HepG2 (cell line): Measurements from ENCODE around the gene BLOC1S4. TPM values are rescaled to one million over a fixed set of nuclear protein-coding genes. Genes with fewer than 3 reads are reported as not detected.
A peak's percentile ranks its signal among the peaks of the same experiment; 100 is the strongest.

Source experiments
- ARNT ChIP-seq: fragments of 450-650 bp; IDR thresholded peaks from 2 replicates; pipeline ENCODE4 v1.6.1; 2017
- ASH2L ChIP-seq: fragments of 300-600, 200-600 bp; sonication (generic); IDR thresholded peaks from 2 replicates; pipeline ENCODE4 v1.7.0; 2017; ENCODE audit warnings: low read depth, mild to moderate bottlenecking, moderate library complexity, mixed read lengths, low read length; ENCODE audit not compliant: insufficient read length
- CCAR2 ChIP-seq: fragments of 200-400 bp; formaldehyde crosslinking; optimal IDR thresholded peaks from 2 replicates; pipeline ENCODE3; 2018; ENCODE audit warnings: low read depth, mild to moderate bottlenecking, low read length, moderate library complexity
- FOXA1 ChIP-seq, 2 experiments: fragments of 450-650 bp in 1 of 2; sonication (generic) in 1 of 2; formaldehyde crosslinking in 1 of 2; IDR thresholded peaks; 2 replicates each; pipeline versions ENCODE4 v1.4.0 to v1.6.1; 2016 to 2020; ENCODE audit warnings: missing genetic modification reagents in 1 of 2
- FOXA3 ChIP-seq: IDR thresholded peaks from 2 replicates; pipeline ENCODE4 v1.6.1; 2016; ENCODE audit warnings: missing genetic modification reagents, missing compliant biosample characterization
- MYC ChIP-seq: sonication (generic); formaldehyde crosslinking; IDR thresholded peaks from 2 replicates; pipeline ENCODE4 v1.9.0; 2021; ENCODE audit warnings: missing genetic modification reagents, borderline replicate concordance
- POLR2A ChIP-seq, 2 experiments: IDR thresholded peaks; 2 replicates each; pipeline ENCODE4 v1.6.1; 2011; ENCODE audit warnings: low read depth in 2 of 2, low read length in 2 of 2, mild to moderate bottlenecking in 1 of 2, moderate library complexity in 1 of 2; ENCODE audit not compliant: insufficient read depth in 1 of 2
- TBP ChIP-seq: sonication (generic); formaldehyde crosslinking; IDR thresholded peaks from 2 replicates; pipeline ENCODE4 v1.5.0; 2020; ENCODE audit warnings: missing genetic modification reagents
- XBP1 ChIP-seq: sonication (generic); formaldehyde crosslinking; IDR thresholded peaks from 2 replicates; pipeline ENCODE4 v1.5.0; 2020; ENCODE audit warnings: missing genetic modification reagents
- ZBTB38 ChIP-seq: sonication (generic); formaldehyde crosslinking; IDR thresholded peaks from 2 replicates; pipeline ENCODE4 v1.5.1; 2020; ENCODE audit warnings: mild to moderate bottlenecking, missing genetic modification reagents
- ZFX ChIP-seq: sonication (generic); formaldehyde crosslinking; IDR thresholded peaks from 2 replicates; pipeline ENCODE4 v1.4.0; 2020; ENCODE audit warnings: mild to moderate bottlenecking, low read depth, missing genetic modification reagents, moderate library complexity
- polyA plus RNA-seq, 8 experiments: library from polyadenylated mRNA; depleted of rRNA in 3 of 8; stranded (reverse) in 7 of 8; unstranded in 1 of 8; fragments of >200 nt; fragmentation: Illumina TruSeq in 4 of 8; extraction: Trizol in 4 of 8; gene quantifications; 2 replicates each; pipeline versions ENCODE4 v1.2.1 to v1.2.3, GENCODE V29; 2011 to 2016; ENCODE audit warnings: low read depth in 4 of 8, missing spikeins in 1 of 8, mixed read lengths in 1 of 8; ENCODE audit not compliant: insufficient read depth in 1 of 8
- total RNA-seq, 5 experiments: library from RNA; depleted of rRNA; stranded (reverse); fragments of >200 nt; fragmentation: Illumina TruSeq; extraction: Trizol; gene quantifications; 2 replicates each; pipeline ENCODE4 v1.2.3, GENCODE V29; 2016; ENCODE audit warnings: low read depth in 1 of 5
- TF ChIP-seq, protein P1 (sequence below): IDR thresholded peaks from 2 replicates; pipeline ENCODE4 v1.6.1; 2016; ENCODE audit warnings: low read depth, borderline replicate concordance
- TF ChIP-seq, protein P2 (sequence below): sonication (generic); formaldehyde crosslinking; IDR thresholded peaks from 2 replicates; pipeline ENCODE4 v1.4.0; 2020; ENCODE audit warnings: mild to moderate bottlenecking, missing genetic modification reagents
- TF ChIP-seq, protein P3 (sequence below): sonication (generic); formaldehyde crosslinking; IDR thresholded peaks from 2 replicates; pipeline ENCODE4 v1.4.0; 2020; ENCODE audit warnings: missing genetic modification reagents, borderline replicate concordance
- TF ChIP-seq, protein P4 (sequence below): sonication (generic); formaldehyde crosslinking; IDR thresholded peaks from 2 replicates; pipeline ENCODE4 v1.8.1; 2023; ENCODE audit warnings: mild to moderate bottlenecking, moderate library complexity, missing genetic modification reagents
- TF ChIP-seq, protein P5 (sequence below): sonication (generic); formaldehyde crosslinking; IDR thresholded peaks from 2 replicates; pipeline ENCODE4 v1.4.0; 2020; ENCODE audit warnings: mild to moderate bottlenecking, missing genetic modification reagents
- TF ChIP-seq, protein P6 (sequence below): sonication (generic); formaldehyde crosslinking; IDR thresholded peaks from 2 replicates; pipeline ENCODE4 v1.4.0; 2020; ENCODE audit warnings: missing genetic modification reagents

BLOC1S4 gene
- total and polyA plus RNA-seq, 2 of the 13 experiments (the other 11 are each of a cell fraction or from before 2014, with no cell fraction given): 15.5 to 20.9 TPM

DNA sequence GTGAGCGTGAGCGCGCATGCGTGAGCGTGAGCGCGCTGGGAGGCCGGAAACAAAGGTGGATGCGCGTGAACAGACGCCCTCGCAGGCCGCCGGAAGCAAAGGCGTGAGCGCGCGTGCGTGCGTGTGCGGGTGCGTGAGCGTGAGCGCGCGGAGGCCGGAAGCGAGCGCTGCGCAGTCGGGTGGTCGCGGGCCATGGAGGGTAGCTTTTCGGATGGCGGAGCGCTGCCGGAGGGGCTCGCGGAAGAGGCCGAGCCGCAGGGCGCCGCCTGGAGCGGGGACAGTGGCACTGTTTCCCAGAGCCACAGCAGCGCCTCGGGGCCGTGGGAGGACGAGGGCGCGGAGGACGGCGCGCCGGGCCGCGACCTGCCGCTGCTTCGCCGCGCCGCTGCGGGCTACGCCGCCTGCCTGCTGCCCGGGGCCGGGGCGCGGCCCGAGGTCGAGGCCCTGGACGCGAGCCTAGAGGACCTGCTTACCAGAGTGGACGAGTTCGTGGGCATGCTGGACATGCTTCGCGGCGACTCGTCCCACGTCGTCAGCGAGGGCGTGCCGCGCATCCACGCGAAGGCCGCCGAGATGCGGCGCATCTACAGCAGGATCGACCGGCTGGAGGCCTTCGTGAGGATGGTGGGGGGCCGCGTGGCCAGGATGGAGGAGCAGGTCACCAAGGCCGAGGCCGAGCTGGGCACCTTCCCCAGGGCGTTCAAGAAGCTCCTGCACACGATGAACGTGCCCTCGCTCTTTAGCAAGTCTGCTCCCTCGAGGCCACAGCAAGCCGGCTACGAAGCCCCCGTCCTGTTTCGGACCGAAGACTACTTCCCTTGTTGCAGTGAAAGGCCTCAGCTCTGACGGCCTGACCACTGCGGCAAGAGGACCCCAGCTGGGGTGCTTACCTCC, at the start of gene BLOC1S4 (continued):
- TF ChIP-seq, protein P1, sequence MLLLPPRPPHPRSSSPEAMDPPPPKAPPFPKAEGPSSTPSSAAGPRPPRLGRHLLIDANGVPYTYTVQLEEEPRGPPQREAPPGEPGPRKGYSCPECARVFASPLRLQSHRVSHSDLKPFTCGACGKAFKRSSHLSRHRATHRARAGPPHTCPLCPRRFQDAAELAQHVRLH (CRISPR knock-in tag): 0 out of 2 replicates have a peak, but pooled peaks have one; percentile 49
- TF ChIP-seq TBP (CRISPR knock-in tag) (no peak), POLR2A (IDR thresholded peaks at IDR 0.05; ENCODE audit: insufficient read depth in 1 of 2, low read depth in 2 of 2, low read length in 2 of 2) (peak in 1 of 2 experiments; percentile 76; a peak in 2 of 4 replicates), ZFX (CRISPR knock-in tag) (peak; percentile 87), CCAR2 (no peak), ARNT (no peak), ASH2L (peak; percentile 89), FOXA3 (CRISPR knock-in tag) (0 out of 2 replicates have a peak, but pooled peaks have one; percentile 22), ZBTB38 (CRISPR knock-in tag) (peak; percentile 63; the same call in 1 of the 2 replicates), MYC (CRISPR knock-in tag) (peak; percentile 91), FOXA1 (IDR thresholded peaks at IDR 0.05) (no peak), FOXA1 (CRISPR knock-in tag; IDR thresholded peaks at IDR 0.05) (peak; percentile 17), XBP1 (no peak)
- TF ChIP-seq, protein P2, sequence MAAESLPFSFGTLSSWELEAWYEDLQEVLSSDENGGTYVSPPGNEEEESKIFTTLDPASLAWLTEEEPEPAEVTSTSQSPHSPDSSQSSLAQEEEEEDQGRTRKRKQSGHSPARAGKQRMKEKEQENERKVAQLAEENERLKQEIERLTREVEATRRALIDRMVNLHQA (CRISPR knock-in tag): no peak
- TF ChIP-seq, protein P3, sequence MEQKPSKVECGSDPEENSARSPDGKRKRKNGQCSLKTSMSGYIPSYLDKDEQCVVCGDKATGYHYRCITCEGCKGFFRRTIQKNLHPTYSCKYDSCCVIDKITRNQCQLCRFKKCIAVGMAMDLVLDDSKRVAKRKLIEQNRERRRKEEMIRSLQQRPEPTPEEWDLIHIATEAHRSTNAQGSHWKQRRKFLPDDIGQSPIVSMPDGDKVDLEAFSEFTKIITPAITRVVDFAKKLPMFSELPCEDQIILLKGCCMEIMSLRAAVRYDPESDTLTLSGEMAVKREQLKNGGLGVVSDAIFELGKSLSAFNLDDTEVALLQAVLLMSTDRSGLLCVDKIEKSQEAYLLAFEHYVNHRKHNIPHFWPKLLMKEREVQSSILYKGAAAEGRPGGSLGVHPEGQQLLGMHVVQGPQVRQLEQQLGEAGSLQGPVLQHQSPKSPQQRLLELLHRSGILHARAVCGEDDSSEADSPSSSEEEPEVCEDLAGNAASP (CRISPR knock-in tag): no peak; the same call in none of the 2 replicates
- TF ChIP-seq, protein P4, sequence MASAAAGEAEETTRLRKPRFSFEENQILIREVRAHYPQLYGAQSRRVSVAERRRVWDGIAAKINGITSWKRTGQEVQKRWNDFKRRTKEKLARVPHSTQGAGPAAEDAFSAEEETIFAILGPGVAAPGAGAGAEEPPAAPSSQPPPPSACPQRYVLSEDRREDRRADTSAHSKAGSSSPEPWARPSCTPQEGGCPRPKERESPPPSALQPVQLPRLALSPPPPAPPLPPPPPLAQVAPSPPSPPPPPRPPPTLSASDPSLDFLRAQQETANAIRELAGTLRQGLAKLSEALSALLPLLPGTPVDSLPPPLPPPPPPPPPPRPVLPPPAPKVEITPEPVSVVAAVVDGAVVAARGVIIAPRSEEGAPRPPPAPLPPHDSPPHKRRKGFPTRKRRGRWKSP (CRISPR knock-in tag): peak; percentile 43; the same call in 1 of the 2 replicates
- TF ChIP-seq, protein P5, sequence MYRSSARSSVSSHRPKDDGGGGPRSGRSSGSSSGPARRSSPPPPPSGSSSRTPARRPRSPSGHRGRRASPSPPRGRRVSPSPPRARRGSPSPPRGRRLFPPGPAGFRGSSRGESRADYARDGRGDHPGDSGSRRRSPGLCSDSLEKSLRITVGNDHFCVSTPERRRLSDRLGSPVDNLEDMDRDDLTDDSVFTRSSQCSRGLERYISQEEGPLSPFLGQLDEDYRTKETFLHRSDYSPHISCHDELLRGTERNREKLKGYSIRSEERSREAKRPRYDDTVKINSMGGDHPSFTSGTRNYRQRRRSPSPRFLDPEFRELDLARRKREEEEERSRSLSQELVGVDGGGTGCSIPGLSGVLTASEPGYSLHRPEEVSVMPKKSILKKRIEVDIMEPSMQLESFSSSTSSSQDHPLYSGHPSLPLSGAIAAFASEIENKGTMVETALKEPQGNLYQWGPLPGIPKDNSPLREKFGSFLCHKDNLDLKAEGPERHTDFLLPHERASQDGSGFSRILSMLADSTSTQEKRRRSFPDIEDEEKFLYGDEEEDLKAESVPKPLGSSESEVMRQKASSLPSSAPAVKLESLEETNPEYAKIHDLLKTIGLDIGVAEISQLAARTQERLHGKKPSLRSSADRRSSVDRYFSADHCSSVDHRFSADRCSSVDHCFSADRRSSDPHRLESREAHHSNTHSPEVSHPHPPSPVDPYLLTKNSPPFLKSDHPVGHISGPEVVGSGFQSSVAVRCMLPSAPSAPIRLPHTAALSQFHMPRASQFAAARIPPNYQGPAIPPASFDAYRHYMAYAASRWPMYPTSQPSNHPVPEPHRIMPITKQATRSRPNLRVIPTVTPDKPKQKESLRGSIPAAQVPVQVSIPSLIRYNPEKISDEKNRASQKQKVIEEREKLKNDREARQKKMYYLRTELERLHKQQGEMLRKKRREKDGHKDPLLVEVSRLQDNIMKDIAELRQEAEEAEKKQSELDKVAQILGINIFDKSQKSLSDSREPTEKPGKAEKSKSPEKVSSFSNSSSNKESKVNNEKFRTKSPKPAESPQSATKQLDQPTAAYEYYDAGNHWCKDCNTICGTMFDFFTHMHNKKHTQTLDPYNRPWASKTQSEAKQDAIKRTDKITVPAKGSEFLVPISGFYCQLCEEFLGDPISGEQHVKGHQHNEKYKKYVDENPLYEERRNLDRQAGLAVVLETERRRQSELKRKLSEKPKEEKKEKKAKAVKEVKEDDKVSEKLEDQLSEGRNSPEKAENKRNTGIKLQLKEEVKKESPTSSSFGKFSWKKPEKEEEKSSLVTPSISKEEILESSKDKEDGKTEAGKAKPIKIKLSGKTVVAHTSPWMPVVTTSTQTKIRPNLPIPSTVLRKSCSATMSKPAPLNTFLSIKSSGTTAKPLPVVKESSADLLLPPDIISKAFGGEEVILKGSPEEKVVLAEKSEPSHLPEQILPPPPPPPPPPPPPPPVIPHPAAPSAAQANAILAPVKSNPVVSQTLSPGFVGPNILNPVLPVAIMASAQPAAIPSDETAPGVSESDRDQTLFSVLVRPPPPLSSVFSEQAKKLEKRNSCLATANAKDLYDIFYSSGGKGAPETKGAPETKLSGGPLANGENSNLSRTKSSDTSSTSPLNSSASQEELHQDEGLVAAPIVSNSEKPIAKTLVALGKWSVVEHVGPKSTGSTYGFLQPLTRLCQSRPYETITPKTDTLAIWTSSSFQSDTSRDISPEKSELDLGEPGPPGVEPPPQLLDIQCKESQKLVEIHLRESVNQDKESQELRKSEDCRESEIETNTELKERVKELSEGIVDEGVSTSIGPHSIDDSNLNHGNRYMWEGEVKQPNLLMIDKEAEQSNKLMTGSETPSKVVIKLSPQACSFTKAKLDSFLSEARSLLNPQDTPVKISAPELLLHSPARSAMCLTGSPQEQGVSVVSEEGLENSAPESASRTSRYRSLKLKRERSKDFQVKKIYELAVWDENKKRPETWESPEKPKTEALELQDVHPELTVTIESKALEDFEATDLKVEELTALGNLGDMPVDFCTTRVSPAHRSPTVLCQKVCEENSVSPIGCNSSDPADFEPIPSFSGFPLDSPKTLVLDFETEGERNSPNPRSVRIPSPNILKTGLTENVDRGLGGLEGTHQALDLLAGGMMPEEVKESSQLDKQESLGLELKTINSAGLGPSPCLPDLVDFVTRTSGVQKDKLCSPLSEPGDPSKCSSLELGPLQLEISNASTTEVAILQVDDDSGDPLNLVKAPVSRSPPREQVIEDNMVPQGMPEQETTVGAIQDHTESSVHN (CRISPR knock-in tag): no peak
- TF ChIP-seq, protein P6, sequence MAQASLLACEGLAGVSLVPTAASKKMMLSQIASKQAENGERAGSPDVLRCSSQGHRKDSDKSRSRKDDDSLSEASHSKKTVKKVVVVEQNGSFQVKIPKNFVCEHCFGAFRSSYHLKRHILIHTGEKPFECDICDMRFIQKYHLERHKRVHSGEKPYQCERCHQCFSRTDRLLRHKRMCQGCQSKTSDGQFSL: 0 out of 2 replicates have a peak, but pooled peaks have one; percentile 57
